ENCODE measurements around the gene IFNL4.

IFNL4 gene

DNA sequence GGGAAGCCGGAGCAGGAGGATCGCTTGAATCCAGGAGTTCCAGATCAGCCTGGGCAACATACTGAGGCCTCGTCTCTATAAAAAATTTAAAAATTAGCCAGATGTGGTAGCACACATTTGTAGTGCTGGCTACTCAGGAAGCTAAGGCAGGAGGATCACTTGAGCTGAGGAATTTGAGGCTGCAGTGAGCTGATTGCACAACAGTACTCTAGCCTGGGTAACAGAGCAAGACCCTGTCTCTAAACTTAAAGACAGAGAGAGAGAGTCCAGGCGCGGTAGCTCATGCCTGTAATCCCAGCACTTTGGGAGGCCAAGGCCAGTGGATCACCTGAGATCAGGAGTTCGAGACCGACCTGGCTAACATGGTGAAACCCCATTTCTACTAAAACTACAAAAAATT lies 8.2 kb downstream of the IFNL4 start:
- H3K4me3 ChIP-seq (ENCODE audit: low read depth, low read length) = no peak overlapping the region
- TF ChIP-seq, protein P1, sequence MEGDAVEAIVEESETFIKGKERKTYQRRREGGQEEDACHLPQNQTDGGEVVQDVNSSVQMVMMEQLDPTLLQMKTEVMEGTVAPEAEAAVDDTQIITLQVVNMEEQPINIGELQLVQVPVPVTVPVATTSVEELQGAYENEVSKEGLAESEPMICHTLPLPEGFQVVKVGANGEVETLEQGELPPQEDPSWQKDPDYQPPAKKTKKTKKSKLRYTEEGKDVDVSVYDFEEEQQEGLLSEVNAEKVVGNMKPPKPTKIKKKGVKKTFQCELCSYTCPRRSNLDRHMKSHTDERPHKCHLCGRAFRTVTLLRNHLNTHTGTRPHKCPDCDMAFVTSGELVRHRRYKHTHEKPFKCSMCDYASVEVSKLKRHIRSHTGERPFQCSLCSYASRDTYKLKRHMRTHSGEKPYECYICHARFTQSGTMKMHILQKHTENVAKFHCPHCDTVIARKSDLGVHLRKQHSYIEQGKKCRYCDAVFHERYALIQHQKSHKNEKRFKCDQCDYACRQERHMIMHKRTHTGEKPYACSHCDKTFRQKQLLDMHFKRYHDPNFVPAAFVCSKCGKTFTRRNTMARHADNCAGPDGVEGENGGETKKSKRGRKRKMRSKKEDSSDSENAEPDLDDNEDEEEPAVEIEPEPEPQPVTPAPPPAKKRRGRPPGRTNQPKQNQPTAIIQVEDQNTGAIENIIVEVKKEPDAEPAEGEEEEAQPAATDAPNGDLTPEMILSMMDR (IDR thresholded peaks at IDR 0.05; ENCODE audit: low read depth, low read length) = no peak

DNA sequence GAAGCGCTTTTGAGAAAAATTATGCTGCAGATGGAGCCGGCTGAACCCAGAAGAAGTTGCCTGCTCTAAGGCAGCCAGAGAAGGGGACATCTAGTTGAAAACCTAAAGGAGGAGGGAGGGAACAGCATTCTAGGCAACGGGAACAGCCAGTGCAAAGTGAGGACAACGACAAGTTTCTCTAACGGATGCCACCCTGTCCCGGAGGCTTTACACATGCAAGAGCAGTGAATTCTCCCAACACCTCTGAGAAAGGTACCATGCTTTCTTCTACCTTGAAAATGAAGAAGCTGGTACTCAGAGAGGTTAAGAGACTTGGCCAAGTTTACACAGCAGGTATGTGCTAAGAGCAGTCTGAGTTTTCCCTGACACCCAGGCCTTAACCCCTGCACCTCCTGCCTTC lies 9.7 kb downstream of the IFNL4 start:
- TF ChIP-seq, protein P1 (IDR thresholded peaks at IDR 0.05; ENCODE audit: low read depth, low read length) = no peak
- no peak overlapping the region for H3K4me3 ChIP-seq (ENCODE audit: low read depth, low read length)

DNA sequence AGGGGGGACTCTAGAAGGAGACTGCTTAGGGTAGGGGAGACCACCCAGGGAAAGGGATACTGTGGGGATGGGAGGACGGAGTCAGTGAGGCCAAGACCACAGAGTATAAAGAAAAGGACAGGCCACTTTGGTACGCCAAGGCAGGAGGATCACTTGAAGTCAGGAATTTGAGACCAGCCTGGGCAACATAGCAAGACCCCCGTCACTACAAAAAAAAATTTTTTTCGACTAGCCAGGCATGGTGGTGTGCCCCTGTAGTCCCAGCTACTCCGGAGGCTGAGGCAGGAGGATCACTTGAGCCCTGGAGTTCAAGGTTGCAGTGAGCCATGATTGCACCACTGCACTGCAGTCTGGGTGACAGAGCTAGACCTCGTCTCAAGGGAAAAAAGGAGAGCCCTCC lies 10.4 kb downstream of the IFNL4 start:
- H3K4me3 ChIP-seq (ENCODE audit: low read depth, low read length) = no peak overlapping the region
- TF ChIP-seq, protein P1 (IDR thresholded peaks at IDR 0.05; ENCODE audit: low read depth, low read length) = no peak

DNA sequence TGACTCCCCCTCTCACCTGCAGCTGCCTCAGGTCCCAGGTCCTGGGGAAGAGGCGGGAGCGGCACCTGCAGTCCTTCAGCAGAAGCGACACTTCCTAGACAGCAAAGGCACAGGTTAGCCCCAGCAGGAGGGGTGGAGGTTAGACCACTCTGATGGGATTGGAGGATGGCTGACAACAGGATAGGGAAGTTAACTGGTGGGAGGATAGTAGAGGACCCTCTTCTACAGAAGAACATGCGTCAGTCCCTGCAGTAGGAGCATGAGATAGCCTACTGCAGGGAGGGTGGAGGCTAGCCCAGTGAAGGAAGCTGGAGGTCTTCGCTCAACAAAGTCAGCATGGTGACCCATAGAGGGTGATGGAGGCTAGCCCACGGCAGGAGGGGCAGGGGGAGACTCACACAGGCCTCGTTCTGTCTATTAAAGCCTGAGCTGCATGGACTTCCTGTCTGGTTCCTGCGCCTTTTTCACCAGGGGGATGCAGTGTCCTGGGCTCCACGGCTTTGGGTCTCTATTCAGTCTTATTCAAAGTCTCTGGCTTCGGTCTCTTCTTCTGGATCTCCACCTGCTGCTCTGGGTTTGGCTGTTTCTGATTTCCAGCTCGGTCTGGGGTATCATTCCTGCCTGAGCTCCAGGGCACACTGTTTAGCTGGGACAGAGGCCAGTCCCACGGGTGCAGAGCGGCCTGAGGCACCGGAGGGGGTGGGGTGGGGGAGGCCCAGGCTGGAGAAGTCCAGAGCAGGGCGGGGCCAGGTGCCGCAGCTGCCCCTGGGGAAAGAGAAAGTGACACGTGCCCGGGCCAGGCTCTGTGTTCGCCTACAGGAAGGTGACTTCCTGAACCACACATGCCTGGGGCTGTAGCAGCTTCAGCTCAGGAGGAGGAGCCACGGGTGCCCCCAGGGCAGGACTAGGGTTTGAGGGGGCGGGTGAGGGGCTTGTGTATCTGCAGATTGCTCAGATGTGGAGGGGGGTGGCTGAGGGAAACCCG lies 11.2 kb downstream of the IFNL4 start:
- TF ChIP-seq, protein P1 (IDR thresholded peaks at IDR 0.05; ENCODE audit: low read depth, low read length) = no peak
- H3K4me3 ChIP-seq (ENCODE audit: low read depth, low read length) = no peak overlapping the region

DNA sequence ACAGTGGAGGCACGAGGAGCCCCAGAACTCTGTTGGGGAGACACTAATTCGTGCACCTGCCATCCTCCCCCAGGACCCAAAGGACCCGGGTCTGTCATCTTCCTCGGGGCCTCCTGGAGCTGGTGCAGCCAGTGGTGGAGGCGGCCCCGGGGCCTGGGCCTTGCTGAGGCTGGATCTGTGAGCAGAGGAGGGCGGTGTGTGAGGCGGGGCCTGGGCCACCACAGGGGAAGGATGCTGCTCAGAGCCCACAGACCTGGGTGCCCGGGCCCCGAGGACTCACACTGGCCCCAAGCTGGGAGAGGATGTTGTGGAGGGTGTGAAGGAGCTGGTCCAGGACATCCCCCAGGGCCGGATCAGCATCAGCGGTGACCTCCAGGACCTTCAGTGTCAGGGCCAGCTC lies 12.1 kb downstream of the IFNL4 start:
- no peak overlapping the region for H3K4me3 ChIP-seq (ENCODE audit: low read depth, low read length)
- TF ChIP-seq, protein P1 (IDR thresholded peaks at IDR 0.05; ENCODE audit: low read depth, low read length) = no peak

DNA sequence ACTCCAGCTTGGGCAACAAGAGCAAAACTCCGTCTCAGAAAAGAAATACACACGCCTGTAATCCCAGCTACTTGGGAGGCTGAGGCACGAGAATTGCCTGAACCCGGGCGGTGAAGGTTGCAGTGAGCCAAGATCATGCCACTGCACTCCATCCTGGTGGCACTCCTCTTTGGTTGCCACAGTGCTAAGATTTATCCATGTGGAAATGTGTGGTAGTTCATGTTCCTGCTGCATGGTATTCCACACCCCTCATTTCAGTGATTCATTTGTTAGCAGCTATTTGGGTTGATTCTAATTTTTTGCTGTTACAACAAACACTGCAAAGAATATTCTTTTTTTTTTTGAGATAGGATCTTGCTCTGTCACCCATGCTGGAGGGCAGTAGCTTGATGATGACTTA lies 15.9 kb downstream of the IFNL4 start:
- H3K4me3 ChIP-seq (ENCODE audit: low read depth, low read length) = no peak overlapping the region
- TF ChIP-seq, protein P1 (IDR thresholded peaks at IDR 0.05; ENCODE audit: low read depth, low read length) = no peak

DNA sequence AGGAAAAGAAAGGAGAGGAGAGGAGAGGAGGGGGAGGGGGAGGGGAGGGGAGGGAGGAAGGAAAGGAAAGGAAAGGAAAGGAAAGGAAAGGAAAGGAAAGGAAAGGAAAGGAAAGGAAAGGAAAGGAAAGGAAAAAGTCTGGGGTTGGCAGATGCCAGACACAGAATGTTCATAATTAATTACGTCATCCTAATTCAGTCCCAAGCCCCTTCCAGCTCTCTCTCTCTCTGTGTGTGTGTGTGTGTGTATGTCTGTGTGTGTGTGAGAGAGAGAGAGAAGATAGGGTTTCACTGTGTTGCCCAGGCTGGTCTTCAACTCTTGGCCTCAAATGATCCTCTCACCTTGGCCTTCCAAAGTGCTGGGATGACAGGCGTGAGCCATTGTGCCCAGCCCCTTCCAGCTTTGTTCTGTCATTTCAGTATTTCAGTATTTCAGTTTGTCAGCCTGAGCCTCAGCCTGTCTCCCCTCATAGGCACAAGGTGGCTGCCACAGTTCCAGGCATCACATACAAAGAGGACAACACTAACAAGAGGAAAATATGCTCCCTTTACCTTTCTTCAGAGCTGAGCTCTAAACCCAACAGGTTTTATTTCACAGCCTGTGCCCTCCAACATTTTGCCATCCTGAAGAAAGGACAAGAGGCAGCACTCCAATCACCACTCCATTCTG lies 18.4 kb downstream of the IFNL4 start:
- no peak overlapping the region for H3K4me3 ChIP-seq (ENCODE audit: low read depth, low read length)
- TF ChIP-seq, protein P1 (IDR thresholded peaks at IDR 0.05; ENCODE audit: low read depth, low read length) = no peak

Measured in WI38 (cell line).